Hepatocyte (in vitro differentiated cells): ENCODE measurements around the gene SLC22A23.

Experiments used
- EZH2 ChIP-seq: fragments of 200-600 bp; sonication (generic); IDR thresholded peaks from 2 replicates; pipeline ENCODE4 v1.6.1; 2016; ENCODE audit warnings: antibody characterized with exemption, mild to moderate bottlenecking, borderline replicate concordance
- TF ChIP-seq, protein P1 (sequence below): fragments of 200-600 bp; sonication (generic); IDR thresholded peaks from 2 replicates; pipeline ENCODE4 v1.5.1; 2016; ENCODE audit warnings: antibody characterized with exemption, mild to moderate bottlenecking; ENCODE audit not compliant: poor library complexity

DNA sequence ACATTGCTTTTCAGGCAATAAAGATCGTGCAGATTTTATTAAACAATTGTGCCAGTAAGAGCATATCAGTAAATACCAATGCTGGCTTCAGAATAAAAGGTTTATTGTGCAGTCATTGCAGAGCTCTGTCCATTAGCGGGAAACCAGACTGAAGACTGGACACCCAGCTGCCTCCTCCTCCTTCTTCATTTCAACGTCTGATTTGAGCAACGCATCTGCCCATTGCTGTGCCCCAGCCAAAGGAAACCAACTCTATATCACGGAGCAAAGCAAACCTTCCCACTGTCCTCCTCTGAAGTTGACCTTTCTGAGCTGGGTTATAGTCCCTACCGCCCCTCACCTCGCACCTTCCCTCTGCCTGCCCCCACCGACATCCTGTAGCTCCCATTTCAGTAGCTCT, 80.8 kb downstream of the SLC22A23 start:
- TF ChIP-seq, protein P1, sequence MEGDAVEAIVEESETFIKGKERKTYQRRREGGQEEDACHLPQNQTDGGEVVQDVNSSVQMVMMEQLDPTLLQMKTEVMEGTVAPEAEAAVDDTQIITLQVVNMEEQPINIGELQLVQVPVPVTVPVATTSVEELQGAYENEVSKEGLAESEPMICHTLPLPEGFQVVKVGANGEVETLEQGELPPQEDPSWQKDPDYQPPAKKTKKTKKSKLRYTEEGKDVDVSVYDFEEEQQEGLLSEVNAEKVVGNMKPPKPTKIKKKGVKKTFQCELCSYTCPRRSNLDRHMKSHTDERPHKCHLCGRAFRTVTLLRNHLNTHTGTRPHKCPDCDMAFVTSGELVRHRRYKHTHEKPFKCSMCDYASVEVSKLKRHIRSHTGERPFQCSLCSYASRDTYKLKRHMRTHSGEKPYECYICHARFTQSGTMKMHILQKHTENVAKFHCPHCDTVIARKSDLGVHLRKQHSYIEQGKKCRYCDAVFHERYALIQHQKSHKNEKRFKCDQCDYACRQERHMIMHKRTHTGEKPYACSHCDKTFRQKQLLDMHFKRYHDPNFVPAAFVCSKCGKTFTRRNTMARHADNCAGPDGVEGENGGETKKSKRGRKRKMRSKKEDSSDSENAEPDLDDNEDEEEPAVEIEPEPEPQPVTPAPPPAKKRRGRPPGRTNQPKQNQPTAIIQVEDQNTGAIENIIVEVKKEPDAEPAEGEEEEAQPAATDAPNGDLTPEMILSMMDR = no peak
- TF ChIP-seq EZH2 = no peak
